ENCODE results near the gene FBXO44. TPM values are rescaled to one million over a fixed set of nuclear protein-coding genes. Genes with fewer than 3 reads are reported as not detected.

FBXO44 gene
- total RNA-seq, 2 experiments from 2014 or later: 18.1 to 20.4 TPM

DNA sequence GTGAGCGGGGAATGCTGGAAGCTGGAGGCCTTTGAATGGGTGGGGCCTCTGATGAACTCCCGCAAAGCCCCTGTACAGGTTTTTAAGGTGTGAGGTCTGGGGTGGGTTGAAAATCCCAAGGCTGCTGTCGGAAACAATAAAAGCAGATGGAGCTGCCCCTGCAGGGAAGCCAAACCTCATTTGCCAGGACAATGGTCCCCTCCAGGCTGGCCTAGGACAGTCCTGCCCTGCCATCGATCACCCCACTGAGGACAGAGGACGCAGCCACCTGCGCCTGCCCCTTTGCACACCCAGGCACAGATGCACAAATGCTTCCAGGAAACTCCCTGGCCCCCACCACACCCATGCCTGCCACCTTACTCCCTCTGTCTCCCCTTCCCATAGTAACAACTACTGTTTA, 41.2 kb downstream of the FBXO44 start:
- H3K4me1 Mint-ChIP-seq (ENCODE audit: low read depth): peaks cover 23% of the 10 kb centered on the region
- peaks cover 17% of the 10 kb centered on the region for H3K27me3 Mint-ChIP-seq
- H3K9me3 Mint-ChIP-seq: no peaks in the 10 kb centered on the region
- no peaks in the 10 kb centered on the region for H3K36me3 Mint-ChIP-seq (ENCODE audit: low read depth)
- DNase-seq (no peak), ATAC-seq (no peak)
- ChIA-PET CTCF (interaction anchor here (1.2 to 3.0 kb wide), 3 partner anchors 24 to 45 kb away, joined by 4 to 13 read pairs (median 5); partner anchors contain the start of gene FBXO6), POLR2A (interaction anchor here (2.1 kb wide), 1 partner anchor 212 kb away, joined by 11 read pairs; no protein-coding TSS in a partner anchor)
- no peak overlapping the region for H3K4me3 Mint-ChIP-seq
- intact Hi-C loops (cut with micrococcal nuclease): no loop called here
- no peak for TF ChIP-seq CTCF (IDR thresholded peaks at IDR 0.05)
- H3K27ac Mint-ChIP-seq: no peak overlapping the region

GRCh38 chr1:11697188-11697892, 42.7 kb downstream of the FBXO44 start:
- no peak for TF ChIP-seq CTCF (IDR thresholded peaks at IDR 0.05)
- CTCF ChIA-PET: interaction anchor here (1.8 to 2.2 kb wide), 2 partner anchors 13 to 19 kb away, joined by 5 to 6 read pairs; no protein-coding TSS in a partner anchor
- intact Hi-C loops (cut with micrococcal nuclease): no loop called here
- no peak overlapping the region for H3K4me3 Mint-ChIP-seq
- no peak overlapping the region for H3K27ac Mint-ChIP-seq
- no peaks in the 10 kb centered on the region for H3K9me3 Mint-ChIP-seq
- no peaks in the 10 kb centered on the region for H3K36me3 Mint-ChIP-seq (ENCODE audit: low read depth)
- no peak for DNase-seq
- peaks cover 20% of the 10 kb centered on the region for H3K4me1 Mint-ChIP-seq (ENCODE audit: low read depth)
- peaks cover 13% of the 10 kb centered on the region for H3K27me3 Mint-ChIP-seq
- no peak for ATAC-seq
- POLR2A ChIA-PET: interaction anchor here (1.5 kb wide), 1 partner anchor 211 kb away, joined by 4 read pairs; no protein-coding TSS in a partner anchor

- TF ChIP-seq CTCF (IDR thresholded peaks at IDR 0.05): no peak
- CTCF ChIA-PET: interaction anchor here (1.8 to 2.2 kb wide), 2 partner anchors 13 to 18 kb away, joined by 5 to 6 read pairs; no protein-coding TSS in a partner anchor
- Mint-ChIP-seq H3K4me3 (no peak overlapping the region), H3K9me3 (no peaks in the 10 kb centered on the region), H3K4me1 (ENCODE audit: low read depth) (peaks cover 15% of the 10 kb centered on the region), H3K27ac (no peak overlapping the region), H3K36me3 (ENCODE audit: low read depth) (no peaks in the 10 kb centered on the region), H3K27me3 (peaks cover 9% of the 10 kb centered on the region)
- no peak for ATAC-seq
- POLR2A ChIA-PET: no interaction called here
- intact Hi-C loops (cut with micrococcal nuclease): no loop called here
- peak; percentile 18 for DNase-seq
Measured at GRCh38 chr1:11697893-11698210, 43.2 kb downstream of the FBXO44 start.

GRCh38 chr1:11700601-11701467, 46.2 kb downstream of the FBXO44 start:
- Mint-ChIP-seq H3K27me3 (peaks cover 1% of the 10 kb centered on the region), H3K4me3 (no peak overlapping the region), H3K9me3 (no peaks in the 10 kb centered on the region), H3K4me1 (ENCODE audit: low read depth) (peaks cover 6% of the 10 kb centered on the region), H3K36me3 (ENCODE audit: low read depth) (no peaks in the 10 kb centered on the region), H3K27ac (no peak overlapping the region)
- ATAC-seq (no peak), DNase-seq (no peak)
- TF ChIP-seq CTCF (IDR thresholded peaks at IDR 0.05): no peak
- CTCF ChIA-PET: interaction anchor here (1.3 to 1.7 kb wide), 4 partner anchors 11 to 663 kb away, joined by 3 to 6 read pairs (median 4); partner anchors contain the start of gene FBXO6
- POLR2A ChIA-PET: interaction anchor here (0.6 to 0.8 kb wide), 2 partner anchors 88 to 234 kb away, joined by 3 read pairs; partner anchors contain the start of gene PLOD1
- intact Hi-C loops (cut with micrococcal nuclease): no loop called here
